ENCODE results near the gene KRT32. TPM values are rescaled to one million over a fixed set of nuclear protein-coding genes. Genes with fewer than 3 reads are reported as not detected.
"Not testable (repeated sequence)": the region's sequence is repeated elsewhere in the genome, so short reads cannot be mapped to it uniquely, and the experiment has no call there.

Gene KRT32
- total RNA-seq, 1 experiment from 2014 or later: not detected

- no peak for DNase-seq (ENCODE audit: unreplicated experiment)
- no TSS peak for BruUV-seq (replicated peaks)
- no peak overlapping the region for H3K27ac Mint-ChIP-seq (ENCODE audit: low read depth, unreplicated experiment)
- CTCF ChIA-PET: interaction anchor here (0.7 kb wide), 1 partner anchor 847 kb away, joined by 3 read pairs; no protein-coding TSS in a partner anchor
- H3K4me3 Mint-ChIP-seq (ENCODE audit: unreplicated experiment): no peak overlapping the region
- TF ChIP-seq, protein P1, sequence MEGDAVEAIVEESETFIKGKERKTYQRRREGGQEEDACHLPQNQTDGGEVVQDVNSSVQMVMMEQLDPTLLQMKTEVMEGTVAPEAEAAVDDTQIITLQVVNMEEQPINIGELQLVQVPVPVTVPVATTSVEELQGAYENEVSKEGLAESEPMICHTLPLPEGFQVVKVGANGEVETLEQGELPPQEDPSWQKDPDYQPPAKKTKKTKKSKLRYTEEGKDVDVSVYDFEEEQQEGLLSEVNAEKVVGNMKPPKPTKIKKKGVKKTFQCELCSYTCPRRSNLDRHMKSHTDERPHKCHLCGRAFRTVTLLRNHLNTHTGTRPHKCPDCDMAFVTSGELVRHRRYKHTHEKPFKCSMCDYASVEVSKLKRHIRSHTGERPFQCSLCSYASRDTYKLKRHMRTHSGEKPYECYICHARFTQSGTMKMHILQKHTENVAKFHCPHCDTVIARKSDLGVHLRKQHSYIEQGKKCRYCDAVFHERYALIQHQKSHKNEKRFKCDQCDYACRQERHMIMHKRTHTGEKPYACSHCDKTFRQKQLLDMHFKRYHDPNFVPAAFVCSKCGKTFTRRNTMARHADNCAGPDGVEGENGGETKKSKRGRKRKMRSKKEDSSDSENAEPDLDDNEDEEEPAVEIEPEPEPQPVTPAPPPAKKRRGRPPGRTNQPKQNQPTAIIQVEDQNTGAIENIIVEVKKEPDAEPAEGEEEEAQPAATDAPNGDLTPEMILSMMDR (IDR thresholded peaks at IDR 0.05; ENCODE audit: unreplicated experiment): no peak
- peaks cover 14% of the 10 kb centered on the region for H3K27me3 Mint-ChIP-seq (ENCODE audit: insufficient read depth, unreplicated experiment)
- no peaks in the 10 kb centered on the region for H3K36me3 Mint-ChIP-seq (ENCODE audit: insufficient read depth, unreplicated experiment)
- H3K9me3 Mint-ChIP-seq (ENCODE audit: unreplicated experiment): no peaks in the 10 kb centered on the region
- peaks cover under 1% of the 10 kb centered on the region for H3K4me1 Mint-ChIP-seq (ENCODE audit: insufficient read depth, unreplicated experiment)
- intact Hi-C loops (cut with micrococcal nuclease): no loop called here
- POLR2A ChIA-PET: interaction anchor here (1.1 kb wide), 1 partner anchor 30 kb away, joined by 5 read pairs; no protein-coding TSS in a partner anchor
Measured at GRCh38 chr17:41434005-41434404, 33.2 kb downstream of the KRT32 start.

GRCh38 chr17:41433586-41433985 lies 33.6 kb downstream of the KRT32 start:
- no TSS peak for BruUV-seq (replicated peaks)
- ChIA-PET CTCF (interaction anchor here (0.6 kb wide), 1 partner anchor 136 kb away, joined by 3 read pairs; no protein-coding TSS in a partner anchor), POLR2A (interaction anchor here (1.1 kb wide), 1 partner anchor 29 kb away, joined by 5 read pairs; no protein-coding TSS in a partner anchor)
- intact Hi-C loops (cut with micrococcal nuclease): no loop called here
- no peak overlapping the region for H3K4me3 Mint-ChIP-seq (ENCODE audit: unreplicated experiment)
- peaks cover 11% of the 10 kb centered on the region for H3K27me3 Mint-ChIP-seq (ENCODE audit: insufficient read depth, unreplicated experiment)
- no peak overlapping the region for H3K27ac Mint-ChIP-seq (ENCODE audit: low read depth, unreplicated experiment)
- H3K4me1 Mint-ChIP-seq (ENCODE audit: insufficient read depth, unreplicated experiment): no peaks in the 10 kb centered on the region
- no peaks in the 10 kb centered on the region for H3K9me3 Mint-ChIP-seq (ENCODE audit: unreplicated experiment)
- DNase-seq (ENCODE audit: unreplicated experiment): no peak
- TF ChIP-seq, protein P1 (IDR thresholded peaks at IDR 0.05; ENCODE audit: unreplicated experiment): no peak
- no peaks in the 10 kb centered on the region for H3K36me3 Mint-ChIP-seq (ENCODE audit: insufficient read depth, unreplicated experiment)

DNA sequence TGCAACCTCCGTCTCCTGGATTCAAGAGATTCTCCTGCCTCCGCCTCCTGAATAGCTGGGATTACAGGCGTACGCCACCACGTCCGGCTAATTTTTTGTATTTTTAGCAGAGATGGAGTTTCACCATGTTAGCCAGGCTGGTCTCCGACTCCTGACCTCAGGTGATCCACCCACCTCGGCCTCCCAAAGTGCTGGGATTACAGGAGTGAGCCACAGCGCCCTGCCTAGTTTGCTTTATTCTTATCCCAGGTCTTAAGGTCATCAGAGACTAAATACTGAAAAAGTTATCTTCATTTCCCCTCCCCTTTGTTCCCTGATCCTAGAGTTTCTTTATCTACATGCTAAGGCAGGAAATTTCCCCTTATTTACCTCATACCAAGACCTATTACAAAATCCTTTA lies 36.8 kb downstream of the KRT32 start:
- H3K27ac Mint-ChIP-seq (ENCODE audit: low read depth, unreplicated experiment); H3K9me3 Mint-ChIP-seq (ENCODE audit: unreplicated experiment); H3K36me3 Mint-ChIP-seq (ENCODE audit: insufficient read depth, unreplicated experiment); DNase-seq (ENCODE audit: unreplicated experiment); H3K27me3 Mint-ChIP-seq (ENCODE audit: insufficient read depth, unreplicated experiment); H3K4me3 Mint-ChIP-seq (ENCODE audit: unreplicated experiment); intact Hi-C loops (cut with micrococcal nuclease); H3K4me1 Mint-ChIP-seq (ENCODE audit: insufficient read depth, unreplicated experiment); BruUV-seq (replicated peaks): not testable (repeated sequence)
- POLR2A ChIA-PET: interaction anchor here (0.6 to 0.7 kb wide), 2 partner anchors 60 to 110 kb away, joined by 3 read pairs; no protein-coding TSS in a partner anchor
- CTCF ChIA-PET: interaction anchor here (0.6 to 0.7 kb wide), 2 partner anchors 64 to 218 kb away, joined by 3 to 4 read pairs; no protein-coding TSS in a partner anchor

DNA sequence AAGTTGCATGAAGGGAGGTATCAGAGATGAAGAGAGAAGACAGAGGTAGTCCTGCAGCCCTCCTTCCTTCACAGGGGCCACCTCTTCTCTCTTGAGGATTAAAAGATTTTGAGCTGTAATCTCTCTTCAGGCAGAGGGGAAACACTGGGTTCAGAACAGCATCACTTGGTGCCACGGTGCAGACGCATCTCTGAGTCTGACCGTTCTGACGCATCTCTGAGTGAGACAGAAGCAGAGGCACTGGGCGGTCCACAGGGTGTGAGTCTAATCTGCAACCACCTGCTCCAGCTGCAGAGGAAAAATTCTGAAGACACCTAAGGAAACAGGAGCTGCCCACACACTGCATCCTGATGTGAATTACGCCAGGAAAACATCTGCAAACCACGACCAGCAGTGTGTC lies 37.5 kb downstream of the KRT32 start:
- Mint-ChIP-seq H3K36me3 (ENCODE audit: insufficient read depth, unreplicated experiment) (no peaks in the 10 kb centered on the region), H3K27me3 (ENCODE audit: insufficient read depth, unreplicated experiment) (no peaks in the 10 kb centered on the region), H3K9me3 (ENCODE audit: unreplicated experiment) (no peaks in the 10 kb centered on the region), H3K4me3 (ENCODE audit: unreplicated experiment) (no peak overlapping the region), H3K4me1 (ENCODE audit: insufficient read depth, unreplicated experiment) (no peaks in the 10 kb centered on the region), H3K27ac (ENCODE audit: low read depth, unreplicated experiment) (no peak overlapping the region)
- intact Hi-C loops (cut with micrococcal nuclease): no loop called here
- BruUV-seq (replicated peaks): no TSS peak
- CTCF ChIA-PET: no interaction called here
- POLR2A ChIA-PET: no interaction called here
- DNase-seq (ENCODE audit: unreplicated experiment): no peak
- TF ChIP-seq, protein P1 (IDR thresholded peaks at IDR 0.05; ENCODE audit: unreplicated experiment): no peak
